ENCODE data around the gene NEB. TPM values are rescaled to one million over a fixed set of nuclear protein-coding genes. Genes with fewer than 3 reads are reported as not detected.
"Not testable (repeated sequence)": the region's sequence is repeated elsewhere in the genome, so short reads cannot be mapped to it uniquely, and the experiment has no call there.

Gene NEB
- total and polyA plus RNA-seq, 2 of the 4 experiments (the other 2 are of a cell fraction), result under 0.01 TPM; not detected in 1

- not testable (repeated sequence) for BruUV-seq (replicated peaks)
- WGBS, 2 experiments (ENCODE audit: extremely low coverage in 2 of 2, insufficient read length in 1 of 2), result no CpG with 5 or more reads among the region's 4 CpGs
Observed at GRCh38 chr2:151596903-151597608, 137.2 kb downstream of the NEB start.

GRCh38 chr2:151591908-151592255 is 142.4 kb downstream of the NEB start:
- CTCF ChIA-PET; H3K36me3 ChIP-seq (ENCODE audit: control insufficient read depth, insufficient read depth, low read length); H4K91ac ChIP-seq (ENCODE audit: insufficient read depth, low read depth, low read length); H3K4me3 ChIP-seq (ENCODE audit: insufficient read depth, low read depth, low read length); intact Hi-C loops (cut with micrococcal nuclease); H4K5ac ChIP-seq (ENCODE audit: low read depth, low read length); dilution Hi-C loops (cut with HindIII; ENCODE audit: low sequenced_read_pairs, unreplicated experiment); H2AFZ ChIP-seq (replicated peaks; ENCODE audit: low read length, poor library complexity); POLR2A ChIA-PET (ENCODE audit: unreplicated experiment); H2BK15ac ChIP-seq (ENCODE audit: low read depth, low read length); ATAC-seq (ENCODE audit: low read depth); DNase-seq; H2BK5ac ChIP-seq (ENCODE audit: low read depth, low read length, poor library complexity, severe bottlenecking); H3K4ac ChIP-seq (ENCODE audit: low read depth, low read length); H2BK120ac ChIP-seq (ENCODE audit: low read depth, low read length); H3K27me3 ChIP-seq (ENCODE audit: control insufficient read depth, insufficient read depth, low read length); H4K8ac ChIP-seq (ENCODE audit: low read depth in 2 of 2, low read length in 2 of 2); H3K27ac ChIP-seq (ENCODE audit: insufficient read depth, low read length); H2AK5ac ChIP-seq (ENCODE audit: low read depth, low read length); BruUV-seq (replicated peaks); H3K4me1 ChIP-seq (ENCODE audit: control insufficient read depth, insufficient read depth, low read length); H3K23ac ChIP-seq (ENCODE audit: low read depth, low read length); H2AK9ac ChIP-seq (replicated peaks; ENCODE audit: low read depth, low read length, poor library complexity); H3K14ac ChIP-seq (replicated peaks; ENCODE audit: low read depth, low read length); H2BK20ac ChIP-seq (ENCODE audit: low read depth, low read length); H3K9me1 ChIP-seq (ENCODE audit: insufficient read depth, low read length); H3K79me1 ChIP-seq (ENCODE audit: low read depth in 1 of 2, low read length in 2 of 2); in situ Hi-C loops (cut with MboI; ENCODE audit: low sequenced_read_pairs); H3K9me3 ChIP-seq (ENCODE audit: control insufficient read depth, insufficient read depth, low read length); H3K56ac ChIP-seq (ENCODE audit: extremely low read depth, insufficient read depth, low read length); H3K18ac ChIP-seq (ENCODE audit: low read depth, low read length); H3K4me2 ChIP-seq (ENCODE audit: low read depth, low read length); H3K9ac ChIP-seq (ENCODE audit: low read depth, low read length); H4K20me1 ChIP-seq (ENCODE audit: insufficient read depth, low read length): not testable (repeated sequence)
- whole genome bisulfite sequencing, 2 experiments (ENCODE audit: extremely low coverage in 2 of 2, insufficient read length in 1 of 2), result no CpG with 5 or more reads among the region's 4 CpGs

More at GRCh38 chr2:151596903-151597608, 137.2 kb downstream of the NEB start:
- H3K4ac ChIP-seq (ENCODE audit: low read depth, low read length); in situ Hi-C loops (cut with MboI; ENCODE audit: low sequenced_read_pairs); H3K9me3 ChIP-seq (ENCODE audit: control insufficient read depth, insufficient read depth, low read length); POLR2A ChIA-PET (ENCODE audit: unreplicated experiment); DNase-seq; H4K91ac ChIP-seq (ENCODE audit: insufficient read depth, low read depth, low read length); H3K4me1 ChIP-seq (ENCODE audit: control insufficient read depth, insufficient read depth, low read length); H2BK15ac ChIP-seq (ENCODE audit: low read depth, low read length); H2BK5ac ChIP-seq (ENCODE audit: low read depth, low read length, poor library complexity, severe bottlenecking); H2AFZ ChIP-seq (replicated peaks; ENCODE audit: low read length, poor library complexity); H3K14ac ChIP-seq (replicated peaks; ENCODE audit: low read depth, low read length); H3K79me1 ChIP-seq (ENCODE audit: low read depth in 1 of 2, low read length in 2 of 2); H2BK20ac ChIP-seq (ENCODE audit: low read depth, low read length); H4K20me1 ChIP-seq (ENCODE audit: insufficient read depth, low read length); H4K8ac ChIP-seq (ENCODE audit: low read depth in 2 of 2, low read length in 2 of 2); H3K9ac ChIP-seq (ENCODE audit: low read depth, low read length); H2AK9ac ChIP-seq (replicated peaks; ENCODE audit: low read depth, low read length, poor library complexity); intact Hi-C loops (cut with micrococcal nuclease); H3K27ac ChIP-seq (ENCODE audit: insufficient read depth, low read length); H3K18ac ChIP-seq (ENCODE audit: low read depth, low read length); H3K4me3 ChIP-seq (ENCODE audit: insufficient read depth, low read depth, low read length); H3K56ac ChIP-seq (ENCODE audit: extremely low read depth, insufficient read depth, low read length); H3K9me1 ChIP-seq (ENCODE audit: insufficient read depth, low read length); H3K36me3 ChIP-seq (ENCODE audit: control insufficient read depth, insufficient read depth, low read length); CTCF ChIA-PET; H3K4me2 ChIP-seq (ENCODE audit: low read depth, low read length); H4K5ac ChIP-seq (ENCODE audit: low read depth, low read length); ATAC-seq (ENCODE audit: low read depth); H2AK5ac ChIP-seq (ENCODE audit: low read depth, low read length); H2BK120ac ChIP-seq (ENCODE audit: low read depth, low read length); H3K27me3 ChIP-seq (ENCODE audit: control insufficient read depth, insufficient read depth, low read length); H3K23ac ChIP-seq (ENCODE audit: low read depth, low read length); dilution Hi-C loops (cut with HindIII; ENCODE audit: low sequenced_read_pairs, unreplicated experiment): not testable (repeated sequence)

Measured in IMR-90 (cell line).